GM23248 (cell line): ENCODE data around the gene SDK2. TPM values are rescaled to one million over a fixed set of nuclear protein-coding genes. Genes with fewer than 3 reads are reported as not detected.
"Not testable (repeated sequence)": the region's sequence is repeated elsewhere in the genome, so short reads cannot be mapped to it uniquely, and the experiment has no call there.

Source experiments
- DNase-seq: peaks from one replicate; pipeline ENCODE4 v3.0.0-alpha.2; 2015
- H2AFZ ChIP-seq: fragments of 200-600 bp; sonication (generic); 2 replicates; pipeline ENCODE4 v1.6.1; 2016; ENCODE audit warnings: antibody characterized with exemption
- H3F3A ChIP-seq: fragments of 200-600 bp; sonication (generic); 2 replicates; pipeline ENCODE4 v1.6.1; 2016; ENCODE audit warnings: mild to moderate bottlenecking, antibody characterized with exemption, mixed run types; ENCODE audit not compliant: insufficient read depth
- H3K27ac ChIP-seq: fragments of 200-600 bp; sonication (generic); 2 replicates; pipeline ENCODE4 v1.5.1; 2016; ENCODE audit warnings: mild to moderate bottlenecking
- H3K27me3 ChIP-seq: fragments of 200-600 bp; sonication (generic); replicated peaks from 2 replicates; pipeline ENCODE4 v1.6.1; 2016; ENCODE audit warnings: mild to moderate bottlenecking; ENCODE audit not compliant: insufficient read depth
- H3K36me3 ChIP-seq: fragments of 200-600 bp; sonication (generic); 2 replicates; pipeline ENCODE4 v1.6.1; 2016; ENCODE audit warnings: low read depth, mild to moderate bottlenecking
- H3K4me1 ChIP-seq: fragments of 200-600 bp; sonication (generic); 2 replicates; pipeline ENCODE4 v1.6.1; 2016; ENCODE audit warnings: mild to moderate bottlenecking; ENCODE audit not compliant: insufficient read depth
- H3K4me2 ChIP-seq: fragments of 200-600 bp; sonication (generic); one replicate; pipeline ENCODE4 v1.6.1; 2016; ENCODE audit warnings: mild to moderate bottlenecking; ENCODE audit not compliant: unreplicated experiment
- H3K4me3 ChIP-seq: fragments of 200-600 bp; sonication (generic); 2 replicates; pipeline ENCODE4 v1.5.1; 2016; ENCODE audit warnings: mild to moderate bottlenecking
- H3K79me2 ChIP-seq: fragments of 200-600 bp; sonication (generic); 2 replicates; pipeline ENCODE4 v1.6.1; 2016; ENCODE audit warnings: mild to moderate bottlenecking; ENCODE audit not compliant: insufficient read depth
- H3K9ac ChIP-seq: fragments of 200-600 bp; sonication (generic); 2 replicates; pipeline ENCODE4 v1.6.1; 2016; ENCODE audit warnings: mild to moderate bottlenecking
- H3K9me2 ChIP-seq: fragments of 200-600 bp; sonication (generic); 2 replicates; pipeline ENCODE4 v1.6.1; 2016; ENCODE audit warnings: mixed run types, mild to moderate bottlenecking, moderate library complexity; ENCODE audit not compliant: insufficient read depth
- H3K9me3 ChIP-seq: fragments of 200-600 bp; sonication (generic); one replicate; pipeline ENCODE4 v1.6.1; 2017; ENCODE audit warnings: low read depth
- H4K20me1 ChIP-seq: fragments of 200-600 bp; sonication (generic); 2 replicates; pipeline ENCODE4 v1.6.0; 2016; ENCODE audit not compliant: insufficient read depth
- EZH2 ChIP-seq: fragments of 200-600 bp; sonication (generic); IDR thresholded peaks from 2 replicates; pipeline ENCODE4 v1.6.1; 2018; ENCODE audit warnings: antibody characterized with exemption, mild to moderate bottlenecking; ENCODE audit not compliant: insufficient read depth, poor library complexity, severe bottlenecking
- EZH2phosphoT487 ChIP-seq: fragments of 200-600 bp; sonication (generic); IDR thresholded peaks from 2 replicates; pipeline ENCODE4 v1.6.1; 2018; ENCODE audit warnings: antibody characterized with exemption, moderate library complexity, mild to moderate bottlenecking, low read depth; ENCODE audit not compliant: insufficient read depth
- WGBS, 2 experiments: methylation state at CpG; one replicate each; pipeline ENCODE4 v1.1.6; 2015 to 2017; ENCODE audit warnings: low lambda C conversion rate in 2 of 2, low coverage in 1 of 2; ENCODE audit errors: missing lambda C conversion rate in 2 of 2; 5-methylcytosine and 5-hydroxymethylcytosine counted together
- in situ Hi-C: fragments of 300-500 bp; cut with MboI; formaldehyde crosslinking; loops from 2 replicates; pipeline ENCODE4 v1.15.0; 2020
- polyA plus RNA-seq: library from polyadenylated mRNA; unstranded; fragments of >200 nt; fragmentation: Nextera tagmentation; extraction: Ambion mirVana; gene quantifications from 2 replicates; pipeline ENCODE4 v1.2.1, GENCODE V29; 2016
- total RNA-seq: library from RNA; depleted of rRNA; stranded (reverse); fragments of >200 nt; shearing (Covaris generic); gene quantifications from 2 replicates; pipeline ENCODE4 v1.2.3, GENCODE V29; 2014

SDK2 gene
- total and polyA plus RNA-seq, 2 experiments from 2014 or later: under 0.01 to 0.03 TPM

DNA sequence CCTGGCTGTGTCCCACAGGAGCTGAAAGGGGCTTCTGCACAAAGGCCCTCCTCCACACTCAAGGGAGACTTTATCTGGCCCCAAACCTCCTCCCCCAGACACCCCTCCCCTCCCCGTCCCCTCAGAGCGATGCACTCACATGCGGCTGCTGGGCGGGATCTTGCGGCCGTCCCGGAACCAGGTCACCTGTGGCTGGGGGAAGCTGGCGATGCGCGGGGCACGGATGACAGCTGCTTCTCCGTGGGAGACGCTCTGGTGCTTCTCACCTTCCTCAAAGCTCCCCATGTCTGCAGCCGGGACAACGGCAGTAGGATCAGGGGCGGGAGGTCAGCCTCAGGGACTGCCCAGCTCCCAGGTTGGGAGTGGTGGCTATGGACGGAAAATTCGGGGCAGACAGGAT lies 188.5 kb downstream of the SDK2 start:
- Histone ChIP-seq H3K4me2 (no peak overlapping the region), H2AFZ (no peak overlapping the region), H3K4me1 (no peaks in the 10 kb centered on the region), H3K36me3 (no peaks in the 10 kb centered on the region), H3K4me3 (no peak overlapping the region), H3K27me3 (no peaks in the 10 kb centered on the region; the same call in 1 of the 2 replicates), H3K9me3 (no peaks in the 10 kb centered on the region), H3F3A (no peaks in the 10 kb centered on the region), H3K27ac (no peak overlapping the region), H3K79me2 (no peaks in the 10 kb centered on the region), H3K9me2 (no peaks in the 10 kb centered on the region), H3K9ac (no peak overlapping the region), H4K20me1 (no peaks in the 10 kb centered on the region)
- 25 to 27% methylated on average over 18 of the region's 18 CpGs for WGBS, 2 experiments
- in situ Hi-C loops: no loop called here
- TF ChIP-seq EZH2 (no peak), EZH2phosphoT487 (no peak)
- no peak for DNase-seq

- Histone ChIP-seq H3K9me3 (no peaks in the 10 kb centered on the region), H3K27me3 (no peaks in the 10 kb centered on the region; the same call in 1 of the 2 replicates)
Observed at GRCh38 chr17:73455050-73455687, 189.1 kb downstream of the SDK2 start.

GRCh38 chr17:73453494-73453893 lies 190.8 kb downstream of the SDK2 start:
- H3K4me1 ChIP-seq, in situ Hi-C loops, H3K27ac ChIP-seq, H3K27me3 ChIP-seq, H3F3A ChIP-seq, H2AFZ ChIP-seq, H3K9me3 ChIP-seq, H3K4me3 ChIP-seq, H3K79me2 ChIP-seq, H4K20me1 ChIP-seq, H3K9ac ChIP-seq, DNase-seq, H3K36me3 ChIP-seq, H3K4me2 ChIP-seq, H3K9me2 ChIP-seq: not testable (repeated sequence)
- WGBS, 2 experiments: 54 to 68% methylated on average over 2 of the region's 2 CpGs

More at GRCh38 chr17:73455050-73455687, 189.1 kb downstream of the SDK2 start:
- no peak overlapping the region for H3K4me3 ChIP-seq
- H4K20me1 ChIP-seq: no peaks in the 10 kb centered on the region
- H3K27ac ChIP-seq: no peak overlapping the region
- H3K4me1 ChIP-seq: no peaks in the 10 kb centered on the region
- no peaks in the 10 kb centered on the region for H3F3A ChIP-seq
- no peaks in the 10 kb centered on the region for H3K9me2 ChIP-seq
- no peaks in the 10 kb centered on the region for H3K79me2 ChIP-seq
- H2AFZ ChIP-seq: no peak overlapping the region
- TF ChIP-seq EZH2: no peak
- TF ChIP-seq EZH2phosphoT487: no peak
- no peak overlapping the region for H3K9ac ChIP-seq
- H3K36me3 ChIP-seq: no peaks in the 10 kb centered on the region
- no peak for DNase-seq
- no peak overlapping the region for H3K4me2 ChIP-seq
- in situ Hi-C loops: no loop called here
- WGBS, 2 experiments: 14 to 16% methylated on average over 21 of the region's 21 CpGs

- no peaks in the 10 kb centered on the region for H4K20me1 ChIP-seq
- no peaks in the 10 kb centered on the region for H3K9me3 ChIP-seq
- no peaks in the 10 kb centered on the region for H3K79me2 ChIP-seq
- no peaks in the 10 kb centered on the region; the same call in 1 of the 2 replicates for H3K27me3 ChIP-seq
- DNase-seq: no peak
- TF ChIP-seq EZH2phosphoT487: no peak
- no peak for TF ChIP-seq EZH2
- no peaks in the 10 kb centered on the region for H3F3A ChIP-seq
- H3K27ac ChIP-seq: no peak overlapping the region
- H3K9ac ChIP-seq: no peak overlapping the region
- WGBS, 2 experiments: 44% methylated on average over 1 of the region's 1 CpG; no CpG with 5 or more reads in 1 of the 2 experiments
- no peaks in the 10 kb centered on the region for H3K9me2 ChIP-seq
- no peak overlapping the region for H3K4me3 ChIP-seq
- in situ Hi-C loops: no loop called here
- no peak overlapping the region for H3K4me2 ChIP-seq
- no peaks in the 10 kb centered on the region for H3K36me3 ChIP-seq
- H3K4me1 ChIP-seq: no peaks in the 10 kb centered on the region
- no peak overlapping the region for H2AFZ ChIP-seq
Observed at GRCh38 chr17:73453090-73453489, 191.2 kb downstream of the SDK2 start.

DNA sequence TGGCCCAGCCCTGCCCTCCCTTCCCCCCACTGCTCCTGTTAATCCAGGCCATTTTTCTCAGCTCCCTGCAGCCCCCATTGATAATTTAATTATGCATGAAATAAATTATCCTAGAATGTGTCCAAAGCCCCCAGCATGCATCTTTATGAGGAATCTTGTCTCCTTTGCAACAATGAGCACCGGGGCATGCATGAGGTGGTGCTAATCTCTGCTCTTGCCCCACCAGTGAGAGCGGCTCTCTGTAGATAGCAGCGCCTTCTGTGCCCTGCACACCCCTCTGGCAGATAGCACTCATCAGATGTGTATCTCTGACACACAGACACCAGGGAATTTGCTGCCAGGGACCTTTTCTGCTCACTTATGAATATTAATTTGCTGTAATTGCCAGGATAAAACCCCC lies 192.2 kb downstream of the SDK2 start:
- no peaks in the 10 kb centered on the region for H3K9me3 ChIP-seq
- H3K4me1 ChIP-seq: no peaks in the 10 kb centered on the region
- in situ Hi-C loops: no loop called here
- DNase-seq: no peak
- no peak overlapping the region for H3K4me2 ChIP-seq
- no peak overlapping the region for H3K4me3 ChIP-seq
- no peaks in the 10 kb centered on the region for H3F3A ChIP-seq
- H3K79me2 ChIP-seq: no peaks in the 10 kb centered on the region
- 32 to 58% methylated on average over 3 of the region's 3 CpGs for WGBS, 2 experiments
- H4K20me1 ChIP-seq: no peaks in the 10 kb centered on the region
- no peak overlapping the region for H3K9ac ChIP-seq
- no peaks in the 10 kb centered on the region for H3K9me2 ChIP-seq
- no peaks in the 10 kb centered on the region; the same call in 1 of the 2 replicates for H3K27me3 ChIP-seq
- H3K36me3 ChIP-seq: no peaks in the 10 kb centered on the region
- no peak for TF ChIP-seq EZH2
- no peak for TF ChIP-seq EZH2phosphoT487
- no peak overlapping the region for H3K27ac ChIP-seq
- H2AFZ ChIP-seq: no peak overlapping the region
